GDM1 (cell line): Measurements from ENCODE around the gene PRIM2.
"Not testable (repeated sequence)": the region's sequence is repeated elsewhere in the genome, so short reads cannot be mapped to it uniquely, and the experiment has no call there.

ENCODE experiments used
- DNase-seq: peaks from one replicate; lab custom pipeline; 2025; lab: John Stamatoyannopoulos, UW

PRIM2 gene

DNA sequence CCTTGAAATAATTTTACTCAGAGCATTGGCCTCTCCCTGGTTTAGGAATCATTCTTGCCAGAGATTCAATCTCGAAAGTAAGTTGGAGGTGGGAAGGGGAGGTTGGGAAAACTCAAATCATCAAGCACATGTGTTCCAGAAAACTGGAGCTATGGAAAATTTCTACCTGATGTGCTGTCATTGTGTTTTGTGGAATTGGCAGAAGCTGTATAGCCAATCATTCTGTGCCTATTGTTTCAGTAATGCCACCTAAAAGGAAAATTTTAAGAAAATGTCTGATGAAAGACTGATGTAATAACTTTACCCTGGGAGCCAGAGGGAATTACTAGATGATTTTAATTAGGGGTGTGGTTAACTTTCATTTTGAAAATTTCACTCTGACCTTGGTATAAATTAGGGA, 187.8 kb downstream of the PRIM2 start:
- not testable (repeated sequence) for DNase-seq

DNA sequence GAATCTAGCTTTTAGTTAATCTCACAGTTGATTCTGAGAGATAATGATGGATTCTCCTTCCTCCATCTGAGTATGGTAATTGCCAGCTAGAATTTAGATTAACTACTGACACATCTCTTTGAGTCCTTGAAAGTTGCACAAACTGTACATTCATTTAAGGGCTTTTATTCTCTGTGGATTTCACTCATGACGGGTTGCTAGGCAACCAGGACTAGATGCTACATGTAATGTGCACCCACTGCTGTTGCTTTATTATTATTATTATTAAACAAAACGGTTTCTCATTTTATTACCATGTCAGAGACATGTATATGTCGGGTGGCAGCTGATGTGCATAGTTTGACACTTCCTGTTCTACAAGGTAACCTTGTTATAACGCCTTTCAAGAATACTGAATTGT, 193.0 kb downstream of the PRIM2 start:
- not testable (repeated sequence) for DNase-seq

DNA sequence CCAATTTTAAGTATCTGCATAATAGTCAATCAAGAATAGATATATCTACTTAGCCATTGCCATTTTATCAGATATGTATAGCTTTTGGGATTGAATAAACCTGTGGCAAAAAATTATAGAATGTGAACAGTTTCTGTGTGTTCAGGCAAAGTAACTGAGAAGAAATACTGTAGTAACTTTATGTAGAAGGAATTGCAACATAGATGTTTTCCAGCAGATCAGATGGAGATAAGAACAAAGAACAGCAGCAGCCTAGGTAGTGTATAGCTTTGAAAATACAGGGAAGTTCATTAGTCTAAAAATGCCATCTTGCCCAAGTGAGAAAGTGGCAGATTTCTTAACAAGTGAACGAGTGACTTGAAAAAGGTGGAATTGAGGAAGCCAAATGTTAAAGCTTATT, 197.7 kb downstream of the PRIM2 start:
- DNase-seq: not testable (repeated sequence)

DNA sequence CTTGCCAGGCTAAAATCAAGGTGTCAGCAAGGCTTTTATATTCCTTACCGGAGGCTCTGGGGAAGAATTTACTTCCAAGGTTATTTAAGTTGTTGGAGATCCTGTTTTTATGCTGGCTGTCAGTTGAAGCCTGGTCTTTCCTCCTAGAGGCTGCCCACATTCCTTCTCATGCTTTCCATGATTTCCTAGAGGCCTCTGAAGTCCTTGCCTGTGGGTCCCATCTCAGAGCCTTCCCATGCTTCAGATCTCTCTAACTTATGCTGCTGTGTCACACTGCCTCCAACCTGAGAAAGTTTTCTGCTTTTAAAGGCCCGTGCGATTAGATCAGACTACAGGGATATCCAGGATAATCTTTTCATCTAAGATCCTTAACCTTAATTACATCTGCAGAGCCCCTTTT, 198.4 kb downstream of the PRIM2 start:
- not testable (repeated sequence) for DNase-seq

DNA sequence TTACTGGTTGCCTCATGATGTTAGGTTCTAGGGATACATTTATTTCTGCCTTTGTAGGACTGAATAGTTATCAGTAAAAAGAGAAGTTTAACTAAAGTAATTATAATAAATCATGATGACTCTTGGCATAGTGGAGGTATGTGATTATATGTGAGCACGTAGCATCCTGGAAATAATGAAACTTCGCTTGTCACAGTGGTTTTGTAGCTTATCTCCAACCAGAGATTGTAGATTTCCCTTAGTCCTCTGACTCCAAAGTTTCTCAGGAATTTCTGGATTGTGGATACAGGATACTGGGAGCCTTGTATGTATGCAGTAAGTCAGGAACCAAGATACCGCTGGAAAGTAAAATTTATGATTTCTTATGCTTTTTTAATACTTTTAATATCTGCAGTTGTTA, 199.3 kb downstream of the PRIM2 start:
- DNase-seq: not testable (repeated sequence)

DNA sequence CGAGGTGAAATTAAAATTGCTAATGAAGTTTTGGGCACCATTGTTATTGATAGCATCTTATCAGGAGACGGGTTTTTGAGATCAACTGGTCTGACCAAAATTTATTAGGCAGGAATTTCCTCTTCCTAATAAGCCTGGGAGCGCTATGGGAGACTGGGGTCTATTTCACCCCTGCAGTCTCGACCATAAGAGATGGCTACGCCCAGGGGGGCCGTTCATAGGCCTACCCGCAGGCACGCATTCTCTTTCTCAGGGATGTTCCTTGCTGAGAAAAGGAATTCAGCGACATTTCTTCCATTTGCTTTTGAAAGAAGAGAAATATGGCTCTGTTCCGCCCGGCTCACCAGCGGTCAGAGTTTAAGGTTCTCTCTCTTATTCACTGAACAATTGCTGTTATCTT, 201.8 kb downstream of the PRIM2 start:
- DNase-seq: not testable (repeated sequence)

DNA sequence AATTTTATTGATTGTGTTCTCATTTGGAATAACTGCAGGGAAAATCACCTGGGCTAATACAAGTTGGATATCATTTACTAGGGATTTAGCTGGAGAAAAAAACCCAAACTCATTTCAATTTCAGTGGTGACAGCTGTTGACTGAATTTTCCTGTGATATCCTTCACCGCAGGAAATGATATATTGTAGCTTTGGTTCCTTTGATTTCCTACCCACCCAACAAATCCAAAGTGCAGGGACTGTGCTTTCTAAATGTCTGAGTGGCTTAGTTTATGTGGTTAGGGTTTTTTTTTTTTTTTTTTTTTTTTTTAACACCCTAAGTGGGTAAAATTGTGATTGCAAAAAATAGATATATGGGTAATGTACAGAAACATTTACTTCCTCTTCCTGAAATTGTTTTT, 203.7 kb downstream of the PRIM2 start:
- DNase-seq: not testable (repeated sequence)

DNA sequence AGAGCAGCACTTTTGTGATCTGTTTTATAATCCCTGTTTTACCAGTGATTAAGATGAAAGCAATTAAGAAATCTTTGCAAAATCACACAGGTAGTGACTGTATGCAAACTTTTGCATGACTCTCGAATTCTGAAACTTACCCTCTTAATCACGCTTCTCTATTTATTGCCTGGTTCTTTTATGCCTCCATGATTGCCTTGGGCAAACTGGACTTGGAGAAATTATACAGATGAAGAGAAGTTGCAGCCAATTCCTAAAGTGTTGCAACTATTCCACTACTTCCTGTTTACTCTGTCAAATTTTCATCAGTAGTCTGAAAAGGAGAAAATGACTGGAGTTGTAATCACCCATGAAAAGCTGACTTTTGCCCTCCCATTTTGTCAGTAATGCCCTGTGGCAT, 205.8 kb downstream of the PRIM2 start:
- DNase-seq: not testable (repeated sequence)

DNA sequence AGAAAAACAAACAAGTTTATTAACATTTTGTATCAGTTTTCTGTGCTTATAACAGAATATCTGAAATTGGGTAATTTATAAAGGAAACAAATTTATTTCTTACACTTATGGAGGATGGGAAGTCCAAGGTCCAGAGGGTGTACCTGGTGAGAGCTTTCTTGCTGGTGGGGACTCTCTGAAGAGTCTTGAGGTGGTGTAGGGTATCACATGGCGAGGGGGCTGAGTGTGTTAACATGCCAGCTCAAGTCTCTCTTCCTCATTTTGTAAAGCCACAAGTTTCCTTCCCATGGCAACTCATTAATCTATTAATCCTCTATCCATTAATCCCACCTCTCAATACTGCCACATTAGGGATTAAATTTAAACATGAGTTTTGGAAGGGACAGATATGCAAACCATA, 212.3 kb downstream of the PRIM2 start:
- not testable (repeated sequence) for DNase-seq

DNA sequence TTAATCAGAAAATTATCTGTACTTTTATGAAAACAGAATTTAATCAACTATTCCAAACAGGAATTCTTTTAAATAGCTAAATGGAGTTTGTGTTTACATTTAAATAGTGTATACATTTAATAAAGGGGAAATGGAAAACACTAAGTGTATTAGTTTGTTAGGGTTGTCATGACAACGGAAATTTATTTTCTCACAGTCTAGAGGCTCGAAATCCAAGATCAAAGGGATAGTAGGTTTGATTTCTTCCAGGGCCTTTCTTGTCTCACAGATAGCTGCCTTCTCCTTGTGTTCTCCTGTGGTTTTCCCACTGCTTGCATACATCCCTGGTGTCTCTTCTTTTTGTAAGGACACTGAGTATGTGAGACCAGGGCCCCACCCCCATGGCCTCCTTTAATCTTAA, 215.2 kb downstream of the PRIM2 start:
- DNase-seq: not testable (repeated sequence)

DNA sequence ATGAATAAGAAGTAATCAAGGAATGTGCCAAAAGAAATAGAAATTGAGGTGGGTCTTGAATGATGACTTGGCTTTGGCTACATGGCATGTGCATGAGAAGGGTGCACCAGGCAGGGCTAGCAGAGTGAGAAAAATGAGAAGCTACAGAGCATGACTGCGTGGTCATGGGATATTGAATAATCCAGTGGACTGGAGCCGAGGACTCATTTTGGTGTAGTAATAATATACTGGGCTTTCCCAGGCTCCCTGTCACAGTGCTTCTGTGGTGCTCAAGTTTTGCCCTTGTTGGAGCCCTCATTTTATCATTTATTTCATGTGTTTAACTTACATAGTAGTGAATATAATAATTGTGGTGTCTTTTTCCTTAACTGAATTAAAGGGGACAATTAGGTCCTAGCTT, 217.7 kb downstream of the PRIM2 start:
- not testable (repeated sequence) for DNase-seq

DNA sequence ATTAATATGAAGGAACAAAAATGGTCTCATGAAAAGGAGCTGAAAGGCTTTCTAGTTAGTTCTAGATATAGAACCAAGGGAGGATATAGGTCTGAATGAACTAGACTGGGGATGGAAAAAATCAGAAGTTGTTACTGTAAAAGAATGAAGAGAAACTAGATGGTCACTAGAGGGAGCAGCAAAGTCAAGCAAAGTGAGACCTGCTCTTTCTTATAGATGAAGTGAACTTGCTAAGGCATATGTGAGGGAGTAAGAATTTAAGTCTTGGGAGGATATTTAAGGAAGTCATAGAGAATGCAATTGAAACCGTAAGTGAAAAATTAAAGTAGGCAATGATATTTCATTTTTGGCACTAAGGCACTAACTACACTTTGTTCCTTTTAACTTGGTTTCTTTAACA, 218.6 kb downstream of the PRIM2 start:
- DNase-seq: peak; percentile 31

DNA sequence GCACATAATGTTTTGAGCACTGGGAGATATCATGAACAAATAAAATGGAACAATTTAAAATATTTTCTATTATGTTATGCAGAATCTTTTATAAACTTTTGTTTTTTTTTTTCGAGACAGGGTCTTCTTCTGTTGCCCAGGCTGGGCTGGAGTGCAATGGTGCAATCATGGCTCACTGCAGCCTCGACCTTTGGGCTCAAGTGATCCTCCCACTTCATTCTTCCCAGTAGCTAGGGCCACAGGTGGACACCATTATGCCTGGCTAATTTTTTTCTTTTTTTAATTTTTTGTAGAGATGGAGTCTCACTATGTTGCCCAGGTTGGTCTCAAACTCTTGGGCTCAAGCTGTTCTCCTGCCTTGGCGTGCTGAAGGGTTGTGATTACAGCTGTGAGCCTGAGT, 220.5 kb downstream of the PRIM2 start:
- DNase-seq: not testable (repeated sequence)

DNA sequence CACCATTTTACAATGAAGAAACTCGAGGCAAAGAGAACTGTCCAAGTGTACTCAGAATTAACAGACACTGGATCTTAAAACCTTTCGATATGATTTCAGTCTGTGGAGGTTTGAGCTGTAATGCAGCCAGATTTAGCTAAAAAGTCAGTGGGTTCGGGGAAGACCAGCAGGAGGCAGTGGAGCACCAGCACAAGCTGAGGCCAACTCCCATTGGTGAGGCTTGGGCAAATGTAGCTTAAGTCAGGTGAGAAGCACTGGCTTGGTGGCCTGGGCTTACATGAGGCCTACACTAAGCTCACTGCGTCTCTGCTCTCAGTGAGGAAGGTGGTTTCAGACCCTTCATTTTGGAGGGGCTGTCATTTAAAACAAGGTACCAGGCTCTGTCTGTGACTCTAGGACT, 234.5 kb downstream of the PRIM2 start:
- DNase-seq: not testable (repeated sequence)

DNA sequence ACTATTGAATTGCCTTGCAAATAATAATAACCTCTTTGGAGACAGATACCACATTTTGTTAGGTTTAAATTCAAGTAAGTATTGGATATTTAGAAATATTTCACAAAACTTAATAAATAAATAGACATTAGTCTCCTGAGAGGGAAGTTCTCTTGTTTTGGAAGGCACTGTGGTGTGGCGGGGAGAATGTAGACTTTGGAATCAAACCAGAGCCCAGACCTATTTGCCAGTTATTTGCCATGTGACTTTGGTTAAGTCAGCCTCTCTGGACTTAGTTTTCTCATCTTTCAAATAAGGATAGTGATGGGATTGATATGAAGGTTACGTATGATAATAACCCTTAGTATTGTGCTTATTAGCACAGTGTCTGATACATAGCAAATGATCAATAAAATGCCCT, 240.4 kb downstream of the PRIM2 start:
- DNase-seq: not testable (repeated sequence)

DNA sequence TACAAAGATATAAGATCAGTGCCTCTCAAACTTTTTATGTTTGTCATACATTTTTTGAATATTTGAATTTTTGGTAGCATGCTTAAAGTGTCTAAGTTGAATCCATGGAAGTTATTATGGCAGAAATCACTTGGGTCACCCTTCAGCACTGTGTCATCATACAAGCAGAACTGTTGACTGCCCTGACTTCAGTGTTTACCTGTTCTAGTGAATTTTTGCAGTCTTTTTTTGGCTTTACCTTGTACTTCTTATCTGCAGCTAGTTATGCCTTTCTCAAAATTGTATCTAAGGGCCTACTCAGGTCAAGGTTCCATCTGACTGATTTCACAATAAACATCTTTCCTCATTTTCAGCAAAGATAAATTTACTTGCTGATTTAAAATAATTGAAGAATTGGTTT, 241.7 kb downstream of the PRIM2 start:
- DNase-seq: not testable (repeated sequence)

DNA sequence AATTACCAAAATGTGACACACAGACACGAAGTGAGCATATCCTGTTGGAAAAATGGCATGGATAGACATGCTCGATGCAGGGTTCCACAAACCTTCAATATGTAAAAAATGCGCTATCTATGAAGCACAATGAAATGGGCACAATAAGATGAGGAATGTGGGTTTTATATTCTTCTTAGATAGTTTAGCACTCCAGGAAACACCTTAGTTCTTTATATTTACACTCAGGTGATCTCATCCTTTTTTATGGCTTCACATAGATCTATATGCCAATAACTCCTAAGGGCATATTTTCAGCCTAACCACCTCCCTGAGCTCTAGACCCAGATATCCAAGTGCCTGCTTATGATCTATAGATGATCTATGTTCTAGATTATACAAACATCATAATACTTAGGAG, 244.8 kb downstream of the PRIM2 start:
- DNase-seq: not testable (repeated sequence)

DNA sequence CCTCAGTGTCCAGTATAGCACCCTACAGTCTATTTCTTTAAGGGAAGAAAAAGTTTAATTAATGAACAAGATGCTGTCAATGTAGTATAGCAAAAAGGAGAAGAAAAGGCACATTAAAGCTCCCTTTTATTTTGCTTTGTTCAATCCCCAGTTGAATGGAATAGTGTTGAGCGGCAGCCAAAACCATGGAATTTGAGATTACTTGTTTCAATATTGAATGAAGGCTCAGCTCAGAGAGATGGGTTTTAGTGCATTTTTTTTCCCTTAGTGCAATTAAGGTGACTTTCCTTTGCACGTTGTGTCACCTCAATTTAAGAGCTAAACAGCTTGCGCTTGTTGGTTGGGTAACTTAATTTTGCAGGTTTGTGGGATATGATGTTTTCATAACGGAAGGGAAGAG, 254.7 kb downstream of the PRIM2 start:
- DNase-seq: not testable (repeated sequence)

DNA sequence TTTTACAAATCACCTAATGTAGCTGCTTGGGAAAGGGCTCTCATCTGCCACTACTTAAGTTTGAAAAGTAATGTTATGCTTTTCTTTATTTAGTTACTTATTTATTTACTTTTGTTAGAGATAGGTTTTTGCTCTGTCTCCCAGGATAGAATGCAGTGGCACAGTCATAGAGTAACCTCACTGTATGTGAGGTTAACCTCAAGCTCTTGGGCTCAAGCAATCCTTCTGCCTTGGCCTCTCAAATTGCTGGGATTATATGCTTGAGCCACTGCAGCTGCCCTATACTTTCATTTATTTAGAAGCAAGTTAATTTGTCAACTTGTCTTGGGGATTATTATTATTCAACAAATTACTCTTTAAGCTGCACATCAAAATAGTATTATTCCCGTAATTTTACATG, 255.4 kb downstream of the PRIM2 start:
- DNase-seq: not testable (repeated sequence)

DNA sequence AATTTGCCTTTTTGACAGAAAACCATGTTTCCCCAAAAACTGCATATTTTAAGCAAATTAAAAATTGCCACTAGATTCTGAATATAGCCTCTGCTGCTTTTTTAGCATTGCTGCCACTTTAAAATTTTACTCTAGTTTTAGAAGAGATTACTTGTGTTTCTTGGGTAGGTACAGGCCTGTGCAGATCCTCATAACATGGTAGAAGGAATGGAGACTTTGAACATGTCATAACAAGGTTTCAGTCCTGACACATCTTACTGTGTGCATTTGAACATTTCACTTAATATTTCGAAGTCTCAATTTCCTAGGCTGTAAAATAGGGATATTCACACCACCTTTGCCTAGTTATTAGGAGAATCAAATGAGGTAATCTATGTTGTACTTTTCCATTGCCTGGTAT, 259.6 kb downstream of the PRIM2 start:
- not testable (repeated sequence) for DNase-seq

DNA sequence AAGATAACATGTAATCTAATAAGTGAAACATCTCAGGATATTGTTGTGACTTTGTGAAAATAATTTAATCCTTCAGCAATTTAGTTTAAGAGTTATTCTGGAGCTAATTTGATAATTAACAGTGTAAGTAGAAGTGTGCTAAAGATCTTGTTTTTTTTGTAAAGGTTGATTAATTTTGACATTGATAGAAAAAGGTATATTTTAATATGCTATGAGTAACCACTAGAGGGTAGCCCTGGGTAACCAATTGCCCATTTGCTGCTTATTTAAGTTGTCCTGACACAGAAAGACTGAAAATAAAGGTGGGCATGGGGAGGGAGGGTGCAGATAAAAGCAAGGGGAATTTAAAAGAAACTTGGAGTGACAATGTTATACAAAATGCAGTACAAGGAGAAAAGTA, 262.1 kb downstream of the PRIM2 start:
- not testable (repeated sequence) for DNase-seq

DNA sequence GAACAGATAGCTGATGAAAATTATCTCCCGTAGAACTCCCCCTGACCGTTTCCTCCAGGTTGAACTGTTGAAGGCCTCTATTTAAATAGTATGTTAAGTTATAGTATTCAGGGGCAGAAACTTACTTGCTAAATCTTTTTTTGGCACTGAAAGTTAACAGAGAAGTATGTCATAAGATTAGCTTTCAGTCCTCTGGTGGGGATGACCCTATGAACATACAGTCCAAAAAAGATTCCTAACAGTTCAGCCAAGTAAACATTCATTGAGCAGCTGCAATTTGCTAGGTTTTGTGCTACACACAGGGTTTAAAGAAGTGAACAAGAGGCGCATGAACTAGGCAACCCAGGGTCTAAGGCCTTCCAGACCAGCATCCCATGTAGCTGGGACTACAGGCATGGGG, 264.2 kb downstream of the PRIM2 start:
- DNase-seq: not testable (repeated sequence)

DNA sequence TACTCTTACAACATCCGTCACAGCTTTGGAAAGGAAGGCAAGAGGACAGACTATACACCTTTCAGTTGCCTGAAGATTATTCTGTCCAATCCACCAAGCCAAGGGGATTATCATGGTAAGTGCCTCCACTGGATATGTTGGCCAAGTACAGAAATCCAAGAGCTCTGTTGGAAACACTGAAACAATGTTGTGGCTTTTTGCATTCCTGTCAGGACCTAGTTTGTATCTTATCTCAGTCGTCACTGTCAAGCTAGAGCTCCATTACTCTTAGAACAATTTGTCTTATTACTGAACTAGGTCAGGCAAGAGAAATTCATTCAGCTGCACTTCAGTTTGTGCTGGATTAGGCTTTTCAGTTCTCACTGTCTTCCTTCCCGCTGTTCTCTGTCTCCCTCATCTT, 283.7 kb downstream of the PRIM2 start:
- DNase-seq: not testable (repeated sequence)

DNA sequence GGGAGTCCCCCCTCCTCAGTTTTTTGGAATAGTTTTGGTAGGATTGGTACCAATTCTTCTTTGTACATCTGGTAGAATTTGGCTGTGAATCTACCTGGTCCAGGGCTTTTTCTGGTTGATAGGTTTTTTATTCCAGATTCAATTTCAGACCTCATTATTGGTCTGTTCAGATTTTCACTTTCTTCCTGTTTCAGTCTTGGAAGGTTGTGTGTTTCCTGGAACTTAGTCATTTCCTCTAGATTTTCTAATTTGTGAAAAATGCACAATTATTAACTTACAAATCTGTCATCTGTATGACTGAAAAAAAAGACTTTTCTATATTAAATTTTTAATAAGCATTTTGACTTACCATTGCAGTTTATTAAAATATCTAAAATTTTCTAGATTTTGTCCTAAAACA, 287.9 kb downstream of the PRIM2 start:
- DNase-seq: not testable (repeated sequence)

DNA sequence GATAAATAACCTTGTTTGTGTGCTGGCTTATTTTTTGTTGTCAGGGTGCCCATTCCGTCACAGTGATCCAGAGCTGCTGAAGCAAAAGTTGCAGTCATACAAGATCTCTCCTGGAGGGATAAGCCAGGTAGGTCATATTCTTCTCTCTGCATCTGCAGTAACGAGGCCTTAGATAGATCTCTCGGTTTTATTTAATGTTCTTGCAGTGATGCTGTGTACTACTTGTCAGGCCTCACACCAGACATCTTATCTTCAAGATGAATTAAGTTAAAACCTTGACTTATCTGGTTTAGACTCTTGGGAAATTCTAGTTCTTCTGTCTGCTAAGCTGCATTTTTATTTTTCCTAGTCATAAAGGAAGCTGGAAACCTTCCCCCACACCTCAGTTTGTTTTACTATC, 288.9 kb downstream of the PRIM2 start:
- DNase-seq: not testable (repeated sequence)
